ENCODE measurements around the gene ASPRV1.
A peak's percentile ranks its signal among the peaks of the same experiment; 100 is the strongest.

ASPRV1 gene

GRCh38 chr2:69989009-69989408 is 27.6 kb upstream of the ASPRV1 start:
- no peak for DNase-seq

- no peak for DNase-seq
These were observed 26.7 kb upstream of the ASPRV1 start for GRCh38 chr2:69988086-69988635.

- DNase-seq: no peak
These were observed 25.3 kb upstream of the ASPRV1 start for GRCh38 chr2:69986691-69987090.

GRCh38 chr2:69985688-69986087 is 24.3 kb upstream of the ASPRV1 start:
- peak in 4 of 56 donors; percentile 5 to 34 (median 17) for DNase-seq

GRCh38 chr2:69985216-69985615 is 23.8 kb upstream of the ASPRV1 start:
- no peak for DNase-seq

GRCh38 chr2:69983392-69983966 is 22.0 kb upstream of the ASPRV1 start:
- DNase-seq: no peak

GRCh38 chr2:69979902-69980807 is 18.7 kb upstream of the ASPRV1 start:
- DNase-seq: no peak

- DNase-seq: no peak
These were observed 16.6 kb upstream of the ASPRV1 start for GRCh38 chr2:69977906-69978482.

GRCh38 chr2:69977186-69977585 is 15.8 kb upstream of the ASPRV1 start:
- no peak for DNase-seq

GRCh38 chr2:69975853-69976462 is 14.5 kb upstream of the ASPRV1 start:
- DNase-seq: no peak

- DNase-seq: no peak
These were observed 13.9 kb upstream of the ASPRV1 start for GRCh38 chr2:69975136-69975852.

- DNase-seq: no peak
These were observed 11.9 kb upstream of the ASPRV1 start for GRCh38 chr2:69973335-69973735.

GRCh38 chr2:69972822-69973221 is 11.4 kb upstream of the ASPRV1 start:
- no peak for DNase-seq

GRCh38 chr2:69969991-69970390 is 8.6 kb upstream of the ASPRV1 start:
- no peak for DNase-seq

GRCh38 chr2:69969126-69969983 is 7.9 kb upstream of the ASPRV1 start:
- DNase-seq: no peak

GRCh38 chr2:69968609-69969008 is 7.2 kb upstream of the ASPRV1 start:
- DNase-seq: no peak

- no peak for DNase-seq
These were observed 5.1 kb upstream of the ASPRV1 start for GRCh38 chr2:69966496-69966895.

GRCh38 chr2:69965756-69966445 is 4.5 kb upstream of the ASPRV1 start:
- no peak for DNase-seq

GRCh38 chr2:69964353-69964841 is 3.0 kb upstream of the ASPRV1 start:
- DNase-seq: no peak
